T-helper 17 cell (primary cell): Measurements from ENCODE around the gene ASCL1. TPM values are rescaled to one million over a fixed set of nuclear protein-coding genes. Genes with fewer than 3 reads are reported as not detected.
A peak's percentile ranks its signal among the peaks of the same experiment; 100 is the strongest.

ENCODE experiments used
- ATAC-seq: fragments of 150-1000 bp; cut with Tn5 transposase; 2 replicates; pipeline ENCODE4 v1.10.0; 2021; ENCODE audit warnings: mild to moderate bottlenecking, moderate library complexity
- DNase-seq, 3 donors: peaks; one replicate each; pipeline versions ENCODE4 v3.0.0 to v3.0.0-alpha.2; 2020 to 2021
- H3K9me3 ChIP-seq: one replicate; pipeline ENCODE4 v1.7.0; 2013; ENCODE audit warnings: low read length, mild to moderate bottlenecking; ENCODE audit not compliant: control insufficient read depth, poor library complexity, severe bottlenecking
- H3K27ac Mint-ChIP-seq: one replicate; pipeline ENCODE4 v1.8.0; 2022; ENCODE audit warnings: mild to moderate bottlenecking, moderate library complexity, mixed read lengths
- H3K27me3 Mint-ChIP-seq: one replicate; pipeline ENCODE4 v1.8.0; 2022; ENCODE audit warnings: mixed read lengths
- H3K36me3 Mint-ChIP-seq: one replicate; pipeline ENCODE4 v1.8.0; 2022; ENCODE audit warnings: low read depth, mixed read lengths
- H3K4me1 Mint-ChIP-seq: one replicate; pipeline ENCODE4 v1.8.0; 2022; ENCODE audit warnings: mild to moderate bottlenecking, mixed read lengths
- H3K4me3 Mint-ChIP-seq: one replicate; pipeline ENCODE4 v1.8.0; 2022; ENCODE audit warnings: mild to moderate bottlenecking, moderate library complexity, mixed read lengths
- total RNA-seq, 4 donors: library from RNA in 2 of 4; stranded (reverse) in 2 of 4; gene quantifications; one replicate each; pipeline ENCODE4 v1.2.3 and lab custom pipeline; 2022 to 2026

Gene ASCL1
- total RNA-seq, 2 donors from 2014 or later = not detected

DNA sequence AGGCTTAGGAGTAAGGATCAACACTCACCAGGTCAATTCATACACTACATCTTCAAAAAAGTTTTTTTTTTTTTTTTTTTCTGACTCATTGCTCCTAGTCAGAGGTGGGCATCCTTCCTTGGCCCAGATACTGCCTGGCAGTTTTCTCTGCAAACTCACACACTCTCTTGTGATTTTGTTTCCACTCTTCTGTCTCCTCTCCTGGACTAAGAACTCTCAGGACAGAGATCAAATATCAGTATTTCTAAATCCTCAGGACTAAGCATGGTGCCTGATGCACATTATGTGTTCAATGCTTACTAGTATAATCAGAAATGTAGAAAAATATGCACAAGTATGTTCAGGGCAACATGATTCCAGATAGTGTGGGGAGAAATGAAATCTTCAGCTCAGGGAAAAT is 30.3 kb upstream of the ASCL1 start:
- Mint-ChIP-seq H3K27ac (no peak overlapping the region), H3K4me1 (no peaks in the 10 kb centered on the region), H3K4me3 (no peak overlapping the region), H3K27me3 (peaks cover 11% of the 10 kb centered on the region), H3K36me3 (no peaks in the 10 kb centered on the region)
- DNase-seq = no peak
- H3K9me3 ChIP-seq = no peaks in the 10 kb centered on the region
- no peak for ATAC-seq

DNA sequence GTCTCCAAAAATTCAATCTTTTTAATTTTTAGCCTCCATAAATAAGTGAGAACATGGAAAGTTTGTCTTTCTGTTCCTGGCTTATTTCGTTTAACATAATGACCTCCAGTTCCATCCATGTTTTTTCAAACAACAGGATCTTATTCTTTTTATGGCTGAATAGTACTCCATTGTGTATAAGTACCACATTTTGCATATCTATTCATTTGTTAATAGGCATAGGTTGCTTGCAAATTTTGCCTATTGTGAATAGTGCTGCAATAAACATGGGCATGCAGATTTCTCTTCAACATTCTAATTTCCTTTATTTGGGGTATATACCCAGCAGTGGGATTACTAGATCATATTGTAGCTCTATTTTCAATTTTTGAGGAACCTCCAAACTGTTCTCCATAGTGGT is 24.3 kb upstream of the ASCL1 start:
- no peaks in the 10 kb centered on the region for H3K9me3 ChIP-seq
- H3K27me3 Mint-ChIP-seq = peaks cover 14% of the 10 kb centered on the region
- H3K27ac Mint-ChIP-seq = no peak overlapping the region
- ATAC-seq (no peak), DNase-seq (no peak)
- no peaks in the 10 kb centered on the region for H3K4me1 Mint-ChIP-seq
- no peak overlapping the region for H3K4me3 Mint-ChIP-seq
- H3K36me3 Mint-ChIP-seq = no peaks in the 10 kb centered on the region

DNA sequence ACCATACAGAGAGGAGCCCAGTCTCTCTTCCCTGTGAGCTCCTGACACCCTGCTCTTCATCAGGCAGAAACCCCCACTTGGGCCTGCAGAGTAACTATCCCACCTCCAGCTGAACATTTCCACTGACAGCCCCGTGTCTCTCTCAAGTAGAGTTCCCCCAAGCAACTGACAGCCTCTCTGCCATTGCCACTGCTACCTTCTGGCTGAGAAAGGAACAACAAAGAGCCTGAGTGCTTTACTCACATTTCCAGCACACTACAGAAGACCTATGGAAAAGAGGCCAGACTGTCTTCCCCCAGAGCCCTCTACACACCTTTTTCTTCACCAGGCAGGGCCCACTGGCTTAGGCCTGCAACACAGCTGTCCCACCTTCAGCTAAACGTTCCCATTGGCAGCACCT is 18.4 kb upstream of the ASCL1 start:
- no peak for DNase-seq
- H3K27ac Mint-ChIP-seq = no peak overlapping the region
- no peaks in the 10 kb centered on the region for H3K9me3 ChIP-seq
- peaks cover 8% of the 10 kb centered on the region for H3K27me3 Mint-ChIP-seq
- H3K36me3 Mint-ChIP-seq = peaks cover 3% of the 10 kb centered on the region
- ATAC-seq = no peak
- no peaks in the 10 kb centered on the region for H3K4me1 Mint-ChIP-seq
- no peak overlapping the region for H3K4me3 Mint-ChIP-seq

DNA sequence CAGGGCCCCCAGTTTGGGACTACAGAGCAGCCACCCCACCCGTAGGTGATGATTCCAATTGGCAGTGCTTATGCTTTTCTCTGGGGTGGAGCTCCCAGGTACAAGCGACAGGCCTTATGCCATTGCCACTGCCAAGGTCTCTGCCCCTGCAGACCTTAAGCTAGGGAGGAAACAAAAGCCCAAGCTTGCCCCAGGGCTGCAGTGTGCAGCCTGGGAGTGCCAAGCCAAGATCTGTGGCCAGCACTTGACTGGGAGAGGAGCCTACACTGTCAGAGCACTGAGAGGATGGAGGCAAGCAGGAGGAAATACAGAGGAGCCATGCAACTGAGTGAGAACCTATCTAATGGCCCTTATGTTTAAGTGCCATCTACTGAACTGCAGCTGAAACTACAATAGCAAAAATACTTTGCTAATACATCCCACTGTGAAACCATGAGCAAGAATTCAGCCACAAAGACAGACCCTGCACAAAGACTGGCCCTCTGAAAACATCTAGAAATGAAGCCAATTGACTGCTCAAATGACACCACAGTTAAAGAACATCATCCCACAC is 17.7 kb upstream of the ASCL1 start:
- H3K9me3 ChIP-seq = no peaks in the 10 kb centered on the region
- Mint-ChIP-seq H3K27ac (no peak overlapping the region), H3K27me3 (peaks cover 6% of the 10 kb centered on the region), H3K4me3 (no peak overlapping the region), H3K36me3 (peaks cover 3% of the 10 kb centered on the region), H3K4me1 (no peaks in the 10 kb centered on the region)
- ATAC-seq (no peak), DNase-seq (no peak)

DNA sequence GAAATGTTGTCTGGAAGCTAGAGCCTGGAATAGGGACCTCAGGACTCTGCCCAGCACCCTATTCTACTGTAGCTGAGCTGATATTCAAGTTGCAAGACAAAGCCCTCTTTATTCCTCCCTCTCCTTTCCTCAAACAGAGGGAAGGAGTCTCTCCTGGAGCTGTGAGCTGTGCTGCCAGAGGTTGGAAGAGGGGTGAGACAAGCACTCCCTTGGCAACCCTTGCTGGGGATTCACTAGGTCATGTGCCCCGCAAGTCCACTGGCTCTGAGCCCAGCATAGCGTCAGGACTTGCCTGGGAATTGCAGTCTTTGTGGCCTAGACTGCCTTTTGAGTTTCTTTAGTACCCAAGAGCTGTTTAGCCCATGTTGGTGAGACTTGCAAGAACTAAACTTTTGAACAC is 11.4 kb upstream of the ASCL1 start:
- H3K9me3 ChIP-seq = no peaks in the 10 kb centered on the region
- no peak overlapping the region for H3K4me3 Mint-ChIP-seq
- H3K27ac Mint-ChIP-seq = no peak overlapping the region
- peaks cover 4% of the 10 kb centered on the region for H3K4me1 Mint-ChIP-seq
- DNase-seq (no peak), ATAC-seq (no peak)
- peaks cover 47% of the 10 kb centered on the region for H3K27me3 Mint-ChIP-seq
- peaks cover 5% of the 10 kb centered on the region for H3K36me3 Mint-ChIP-seq

DNA sequence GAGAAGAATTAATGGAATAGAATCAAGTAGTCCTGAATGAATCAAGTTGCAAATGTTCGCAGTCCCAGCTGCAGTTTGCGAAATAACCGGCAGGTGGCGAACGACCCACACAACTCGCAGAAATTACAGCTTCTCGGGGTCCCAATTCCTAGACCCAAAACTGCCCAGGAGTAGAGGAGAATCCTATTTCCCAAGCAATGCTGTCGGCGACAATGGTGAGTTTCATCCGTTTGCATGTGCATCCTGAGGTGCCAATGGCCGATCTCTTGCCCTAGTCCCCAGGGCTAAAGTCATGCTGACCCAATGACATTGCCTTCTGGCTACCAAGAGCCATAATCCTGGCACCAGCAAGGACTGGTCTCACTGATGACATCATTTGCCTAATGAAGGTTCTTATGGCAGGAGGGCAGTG is 8.5 kb upstream of the ASCL1 start:
- Mint-ChIP-seq H3K4me1 (peaks cover 4% of the 10 kb centered on the region), H3K4me3 (no peak overlapping the region), H3K27ac (no peak overlapping the region), H3K36me3 (peaks cover 5% of the 10 kb centered on the region), H3K27me3 (peaks cover 61% of the 10 kb centered on the region)
- peak in 1 of 3 donors; percentile 31 for DNase-seq
- no peaks in the 10 kb centered on the region for H3K9me3 ChIP-seq
- no peak for ATAC-seq

DNA sequence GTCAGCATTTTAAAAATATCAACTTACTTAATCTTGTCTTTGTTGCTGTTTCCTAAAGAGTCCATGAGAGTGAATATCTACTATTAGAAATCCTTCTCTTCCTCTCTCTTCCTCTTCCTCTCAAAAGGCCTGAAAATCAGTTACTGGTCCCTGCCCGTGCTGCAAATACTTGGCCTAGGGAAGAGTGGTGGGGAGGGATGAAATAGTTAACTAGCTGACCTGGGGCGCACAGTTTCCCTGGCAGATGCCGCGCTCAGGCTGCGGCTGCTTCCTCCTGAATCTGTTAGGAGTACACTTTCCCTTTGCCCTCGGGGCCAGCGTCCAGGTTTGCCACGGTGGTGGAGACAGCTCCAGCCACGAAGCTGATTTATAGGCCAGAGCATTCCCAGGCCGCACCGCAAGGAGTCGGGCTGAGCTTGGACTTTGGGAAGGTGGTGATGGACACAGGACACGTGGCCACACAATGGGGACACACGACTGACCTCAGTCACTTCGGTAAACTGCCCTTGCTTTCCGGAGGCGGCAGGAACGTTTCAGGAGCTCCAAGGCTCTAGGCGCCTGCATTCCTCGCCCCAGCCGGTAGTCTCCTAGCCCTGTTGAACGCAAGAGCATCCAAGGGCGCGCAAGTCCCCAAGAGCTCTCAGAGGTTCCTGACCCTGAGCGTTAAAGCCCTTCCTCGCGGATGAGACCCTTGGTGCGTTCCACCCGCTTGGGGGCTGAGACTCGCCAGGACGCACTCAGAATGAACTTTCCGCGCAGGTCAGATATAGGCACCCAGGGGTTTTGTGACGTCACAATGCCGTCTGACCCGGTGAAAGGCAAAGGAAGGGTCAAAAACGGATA is 7.1 kb upstream of the ASCL1 start:
- no peak overlapping the region for H3K4me3 Mint-ChIP-seq
- no peaks in the 10 kb centered on the region for H3K9me3 ChIP-seq
- ATAC-seq = no peak

DNA sequence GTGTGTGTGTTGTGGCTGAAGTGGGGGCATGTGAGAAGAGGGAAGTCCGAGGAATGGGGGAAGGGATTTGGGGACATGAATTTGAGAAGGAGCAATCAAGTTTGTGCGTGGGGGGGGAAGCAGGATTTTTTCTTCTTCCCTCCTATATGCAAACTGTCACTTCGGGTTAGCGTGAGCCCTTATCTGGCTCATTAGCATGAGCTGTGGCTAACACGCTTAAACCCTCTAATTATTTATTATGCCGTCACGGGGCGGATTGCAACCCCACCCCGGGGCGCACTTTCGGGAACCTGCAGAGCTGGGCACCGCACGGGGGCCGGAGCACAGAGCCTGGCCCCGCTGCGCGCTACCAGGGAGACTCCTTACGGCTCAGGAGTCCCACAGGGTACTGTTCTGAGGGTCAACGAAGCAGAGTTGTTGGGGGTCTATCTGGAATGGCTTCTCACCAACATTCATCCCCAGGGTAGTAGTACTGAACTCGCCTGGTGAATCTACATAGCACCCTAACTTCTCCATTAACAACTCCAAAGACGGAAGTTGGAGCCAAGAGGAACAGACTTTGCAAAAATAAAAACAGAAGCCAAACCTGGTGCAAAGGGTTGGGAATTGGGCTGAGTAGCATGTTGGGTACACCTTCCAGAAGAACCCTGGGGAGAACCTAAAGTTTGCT is 6.4 kb upstream of the ASCL1 start:
- Mint-ChIP-seq H3K27me3 (peaks cover 82% of the 10 kb centered on the region), H3K4me3 (no peak overlapping the region)

More for the DNA sequence above, 7.1 kb upstream of the ASCL1 start:
- H3K4me1 Mint-ChIP-seq = peaks cover 4% of the 10 kb centered on the region
- peaks cover 5% of the 10 kb centered on the region for H3K36me3 Mint-ChIP-seq
- no peak overlapping the region for H3K27ac Mint-ChIP-seq
- no peak for DNase-seq
- peaks cover 75% of the 10 kb centered on the region for H3K27me3 Mint-ChIP-seq

DNA sequence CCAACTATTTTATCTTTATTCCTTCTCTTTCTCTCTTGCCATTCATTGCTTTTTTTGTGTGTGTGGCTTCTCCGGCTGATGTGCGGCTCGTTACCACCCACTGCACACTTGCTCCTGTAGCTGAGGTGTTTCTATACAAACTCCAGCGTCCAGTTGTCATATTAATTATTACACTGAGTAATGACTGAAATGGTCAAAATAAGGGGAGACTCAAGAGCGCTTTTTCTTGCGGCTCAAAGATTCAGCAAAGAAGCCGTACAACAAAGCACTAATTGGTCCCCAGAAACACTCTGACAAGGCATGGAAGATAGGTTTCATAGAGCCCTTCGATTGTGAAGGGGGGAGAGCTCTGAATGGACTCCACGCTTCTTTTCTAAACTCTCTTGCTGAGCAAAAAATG is 5.6 kb upstream of the ASCL1 start:
- Mint-ChIP-seq H3K36me3 (peaks cover 5% of the 10 kb centered on the region), H3K27me3 (peaks cover 83% of the 10 kb centered on the region), H3K4me3 (no peak overlapping the region), H3K27ac (no peak overlapping the region), H3K4me1 (peaks cover 7% of the 10 kb centered on the region)
- DNase-seq (no peak), ATAC-seq (no peak)
- no peaks in the 10 kb centered on the region for H3K9me3 ChIP-seq

More for the DNA sequence above, 6.4 kb upstream of the ASCL1 start:
- no peak for ATAC-seq
- peaks cover 5% of the 10 kb centered on the region for H3K36me3 Mint-ChIP-seq
- no peaks in the 10 kb centered on the region for H3K9me3 ChIP-seq
- H3K4me1 Mint-ChIP-seq = peaks cover 4% of the 10 kb centered on the region
- no peak overlapping the region for H3K27ac Mint-ChIP-seq
- no peak for DNase-seq

DNA sequence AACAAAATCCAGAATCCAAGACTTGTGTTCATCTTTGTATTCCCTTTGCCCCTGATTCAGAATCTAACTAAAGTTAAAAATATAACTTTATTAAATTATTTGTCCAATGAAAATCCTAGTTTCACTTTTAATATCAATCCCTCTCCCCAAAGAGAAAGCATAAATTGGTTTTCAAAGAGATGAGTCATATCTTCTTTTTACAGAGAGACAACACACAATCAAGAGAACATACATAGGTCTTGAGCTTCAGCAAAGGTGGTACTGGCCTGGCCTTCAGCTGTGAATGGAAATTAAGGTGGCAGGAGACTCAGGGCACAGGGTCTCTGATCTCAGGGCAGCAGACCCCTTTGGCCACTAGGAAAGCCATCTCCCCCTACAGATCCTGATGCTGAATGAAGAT is 4.3 kb upstream of the ASCL1 start:
- H3K27ac Mint-ChIP-seq = no peak overlapping the region

DNA sequence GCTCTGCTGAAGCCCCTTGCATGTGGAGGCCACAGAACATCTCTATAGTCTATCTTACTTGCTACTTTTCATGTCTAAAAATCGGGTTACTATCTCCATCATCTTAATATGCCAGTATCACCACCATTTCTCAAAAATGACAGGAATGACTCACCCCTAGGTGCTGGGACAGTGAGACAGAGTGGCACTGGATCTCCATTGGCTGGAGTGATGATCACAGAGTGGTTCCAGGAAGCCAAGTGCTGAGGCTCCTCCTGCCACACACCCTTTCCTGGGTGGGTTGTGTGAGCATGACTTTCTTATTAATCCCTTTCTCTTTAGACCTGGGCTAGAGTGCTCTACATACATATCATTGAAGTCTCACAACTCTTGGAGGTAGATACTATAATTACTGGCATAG is 3.3 kb upstream of the ASCL1 start:
- Mint-ChIP-seq H3K36me3 (peaks cover 3% of the 10 kb centered on the region), H3K4me3 (no peak overlapping the region), H3K27ac (no peak overlapping the region), H3K27me3 (peaks cover 79% of the 10 kb centered on the region), H3K4me1 (peaks cover 8% of the 10 kb centered on the region)
- ATAC-seq (no peak), DNase-seq (no peak)
- no peaks in the 10 kb centered on the region for H3K9me3 ChIP-seq

More for the DNA sequence above, 4.3 kb upstream of the ASCL1 start:
- ATAC-seq (no peak), DNase-seq (no peak)
- H3K4me1 Mint-ChIP-seq = peaks cover 8% of the 10 kb centered on the region
- peaks cover 81% of the 10 kb centered on the region for H3K27me3 Mint-ChIP-seq
- no peak overlapping the region for H3K4me3 Mint-ChIP-seq
- no peaks in the 10 kb centered on the region for H3K9me3 ChIP-seq
- peaks cover 3% of the 10 kb centered on the region for H3K36me3 Mint-ChIP-seq

DNA sequence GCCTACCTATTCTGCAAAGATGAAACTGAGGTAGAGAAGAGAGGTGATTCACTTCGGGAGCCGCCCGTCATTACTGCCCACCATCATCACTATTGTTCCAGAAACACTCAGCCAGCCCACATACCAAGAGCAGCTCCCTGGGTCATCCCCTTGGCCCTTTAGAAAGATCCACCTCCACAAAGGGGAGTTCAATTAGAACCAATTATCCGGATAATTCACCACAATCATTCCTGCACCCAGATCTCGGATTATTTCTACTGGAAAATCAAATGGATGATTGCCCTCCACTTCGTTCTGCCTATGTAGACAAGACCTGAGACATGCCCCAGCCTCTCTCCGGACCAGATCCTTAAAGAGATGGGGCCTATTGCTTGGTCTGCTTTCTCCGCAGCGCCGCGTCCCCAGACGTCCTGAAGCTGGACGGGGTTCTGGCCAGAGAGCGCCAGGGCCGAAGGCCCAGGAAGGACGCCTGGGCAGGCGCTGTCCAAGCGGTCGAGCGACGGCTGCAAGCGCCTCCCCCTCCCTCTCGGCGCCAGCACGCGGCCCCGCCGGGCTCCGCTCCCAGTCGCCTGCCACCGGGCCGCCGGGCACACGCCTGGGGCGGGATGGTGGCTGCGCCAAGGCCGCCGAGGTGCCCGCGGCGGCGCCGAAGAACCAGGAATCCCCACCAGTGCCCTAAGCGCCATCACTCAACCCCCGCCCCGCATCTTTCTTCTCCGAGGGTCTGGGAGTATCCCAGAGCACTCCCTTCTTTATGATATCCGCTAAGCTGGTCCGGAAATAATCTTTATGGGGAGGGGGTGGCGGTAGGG is 1.3 kb upstream of the ASCL1 start:
- Mint-ChIP-seq H3K36me3 (peaks cover 3% of the 10 kb centered on the region), H3K4me1 (peaks cover 4% of the 10 kb centered on the region), H3K27ac (no peak overlapping the region), H3K4me3 (no peak overlapping the region), H3K27me3 (peaks cover 73% of the 10 kb centered on the region)
- no peaks in the 10 kb centered on the region for H3K9me3 ChIP-seq
- DNase-seq (no peak), ATAC-seq (no peak)
